Skin epidermis (tissue), 12 donors: ENCODE measurements around the gene RTEL1.

Experiments used
- H3K27ac ChIP-seq, 21 experiments: fragments of 200-600 bp; sonication (generic) in 11 of 21; one replicate each; pipeline ENCODE4 v1.5.0; 2020; ENCODE audit warnings: mild to moderate bottlenecking in 3 of 21, inconsistent platforms in 2 of 21, moderate library complexity in 2 of 21
- H3K4me3 ChIP-seq, 7 experiments: fragments of 200-600 bp; sonication (generic) in 2 of 7; one replicate each; pipeline ENCODE4 v1.5.0; 2020; ENCODE audit warnings: inconsistent platforms in 2 of 7, mild to moderate bottlenecking in 2 of 7, moderate library complexity in 1 of 7

The RTEL1 gene

DNA sequence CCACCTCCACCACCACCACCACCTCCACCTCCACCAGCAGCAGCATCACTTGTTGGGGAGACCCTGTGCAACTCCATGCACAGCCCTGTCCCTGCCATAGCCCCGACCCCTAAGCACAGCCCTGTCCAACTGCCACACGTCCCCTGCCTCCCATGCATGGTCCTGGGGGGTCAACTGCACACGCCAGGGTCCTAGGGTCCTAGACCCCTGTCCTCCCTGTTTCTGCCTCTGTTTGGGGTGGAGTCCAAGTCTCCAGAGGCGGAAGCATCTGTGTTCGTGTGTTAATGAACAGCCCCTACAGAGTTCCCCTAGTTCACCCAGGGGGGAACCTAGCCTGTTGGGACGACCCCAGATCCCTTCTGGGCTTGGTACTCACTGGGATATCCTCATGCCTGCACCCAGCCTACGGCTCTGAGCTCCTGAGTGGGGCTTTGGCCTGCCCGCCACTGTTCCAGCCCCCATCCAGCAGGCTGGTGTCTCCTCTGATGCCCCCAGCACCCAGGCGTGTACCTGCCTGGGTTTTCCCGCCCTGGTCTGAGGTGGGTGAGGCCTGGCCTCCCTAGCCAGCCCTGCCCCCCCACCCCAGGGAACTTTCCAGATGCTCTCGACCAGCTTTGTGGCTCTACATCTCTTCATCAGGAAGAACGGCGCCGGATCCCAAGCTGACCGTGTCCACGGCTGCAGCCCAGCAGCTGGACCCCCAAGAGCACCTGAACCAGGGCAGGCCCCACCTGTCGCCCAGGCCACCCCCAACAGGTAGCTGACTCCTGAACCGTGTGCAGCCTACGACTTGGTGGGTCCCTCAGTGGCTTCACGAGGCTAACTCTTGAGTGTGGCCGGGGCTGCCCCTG is 35.8 kb downstream of the RTEL1 start:
- Histone ChIP-seq H3K27ac (peak overlapping the region in 1 of 21 experiments; percentile 91), H3K4me3 (no peak overlapping the region)

DNA sequence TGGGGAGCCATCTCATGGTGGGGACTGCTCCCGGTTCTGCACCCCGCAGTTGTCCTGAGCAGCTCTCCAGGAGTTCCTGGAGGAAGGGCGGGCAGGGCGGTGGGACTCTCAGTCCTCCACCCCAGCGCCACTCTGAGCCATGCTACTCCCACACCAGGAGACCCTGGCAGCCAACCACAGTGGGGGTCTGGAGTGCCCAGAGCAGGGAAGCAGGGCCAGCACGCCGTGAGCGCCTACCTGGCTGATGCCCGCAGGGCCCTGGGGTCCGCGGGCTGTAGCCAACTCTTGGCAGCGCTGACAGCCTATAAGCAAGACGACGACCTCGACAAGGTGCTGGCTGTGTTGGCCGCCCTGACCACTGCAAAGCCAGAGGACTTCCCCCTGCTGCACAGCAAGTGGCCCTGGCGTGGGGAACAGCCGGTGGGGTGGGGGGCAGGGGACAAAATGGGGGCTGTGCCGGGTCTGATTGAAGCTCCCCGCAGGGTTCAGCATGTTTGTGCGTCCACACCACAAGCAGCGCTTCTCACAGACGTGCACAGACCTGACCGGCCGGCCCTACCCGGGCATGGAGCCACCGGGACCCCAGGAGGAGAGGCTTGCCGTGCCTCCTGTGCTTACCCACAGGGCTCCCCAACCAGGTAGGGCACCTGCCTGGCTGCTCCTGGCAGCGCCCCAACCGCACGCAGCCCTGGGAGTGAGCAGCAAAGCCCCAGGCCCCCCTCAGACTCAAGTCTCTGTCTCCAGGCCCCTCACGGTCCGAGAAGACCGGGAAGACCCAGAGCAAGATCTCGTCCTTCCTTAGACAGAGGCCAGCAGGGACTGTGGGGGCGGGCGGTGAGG is 36.7 kb downstream of the RTEL1 start:
- peak overlapping the region in 8 of 21 experiments; percentile 9 to 96 (median 88) for H3K27ac ChIP-seq

GRCh38 chr20:63695424-63696305 is 37.6 kb downstream of the RTEL1 start:
- H3K27ac ChIP-seq: peak overlapping the region in 13 of 21 experiments; percentile 9 to 96 (median 87)
- H3K4me3 ChIP-seq: no peak overlapping the region

More for the DNA sequence above, 36.7 kb downstream of the RTEL1 start:
- H3K4me3 ChIP-seq: no peak overlapping the region

GRCh38 chr20:63696306-63696627 is 38.2 kb downstream of the RTEL1 start:
- Histone ChIP-seq H3K27ac (peak overlapping the region in 18 of 21 experiments; percentile 31 to 96 (median 82)), H3K4me3 (peak overlapping the region in 6 of 7 experiments; percentile 14 to 47 (median 36))

DNA sequence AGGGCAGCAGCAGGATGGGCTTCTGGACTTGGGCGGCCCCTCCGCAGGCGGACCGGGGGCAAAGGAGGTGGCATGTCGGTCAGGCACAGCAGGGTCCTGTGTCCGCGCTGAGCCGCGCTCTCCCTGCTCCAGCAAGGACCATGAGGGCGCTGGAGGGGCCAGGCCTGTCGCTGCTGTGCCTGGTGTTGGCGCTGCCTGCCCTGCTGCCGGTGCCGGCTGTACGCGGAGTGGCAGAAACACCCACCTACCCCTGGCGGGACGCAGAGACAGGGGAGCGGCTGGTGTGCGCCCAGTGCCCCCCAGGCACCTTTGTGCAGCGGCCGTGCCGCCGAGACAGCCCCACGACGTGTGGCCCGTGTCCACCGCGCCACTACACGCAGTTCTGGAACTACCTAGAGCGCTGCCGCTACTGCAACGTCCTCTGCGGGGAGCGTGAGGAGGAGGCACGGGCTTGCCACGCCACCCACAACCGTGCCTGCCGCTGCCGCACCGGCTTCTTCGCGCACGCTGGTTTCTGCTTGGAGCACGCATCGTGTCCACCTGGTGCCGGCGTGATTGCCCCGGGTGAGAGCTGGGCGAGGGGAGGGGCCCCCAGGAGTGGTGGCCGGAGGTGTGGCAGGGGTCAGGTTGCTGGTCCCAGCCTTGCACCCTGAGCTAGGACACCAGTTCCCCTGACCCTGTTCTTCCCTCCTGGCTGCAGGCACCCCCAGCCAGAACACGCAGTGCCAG is 38.7 kb downstream of the RTEL1 start, which contains the start of gene TNFRSF6B:
TNFRSF6B (plus strand) TSS at position 25 of the 729 bp plus-strand sequence; CDS start at position 141, 116 bp downstream.
- H3K27ac ChIP-seq: peak within 1 kb of the TSS in 20 of 21 experiments; percentile 2 to 96 (median 79)
- peak within 1 kb of the TSS; percentile 14 to 47 (median 31) for H3K4me3 ChIP-seq

DNA sequence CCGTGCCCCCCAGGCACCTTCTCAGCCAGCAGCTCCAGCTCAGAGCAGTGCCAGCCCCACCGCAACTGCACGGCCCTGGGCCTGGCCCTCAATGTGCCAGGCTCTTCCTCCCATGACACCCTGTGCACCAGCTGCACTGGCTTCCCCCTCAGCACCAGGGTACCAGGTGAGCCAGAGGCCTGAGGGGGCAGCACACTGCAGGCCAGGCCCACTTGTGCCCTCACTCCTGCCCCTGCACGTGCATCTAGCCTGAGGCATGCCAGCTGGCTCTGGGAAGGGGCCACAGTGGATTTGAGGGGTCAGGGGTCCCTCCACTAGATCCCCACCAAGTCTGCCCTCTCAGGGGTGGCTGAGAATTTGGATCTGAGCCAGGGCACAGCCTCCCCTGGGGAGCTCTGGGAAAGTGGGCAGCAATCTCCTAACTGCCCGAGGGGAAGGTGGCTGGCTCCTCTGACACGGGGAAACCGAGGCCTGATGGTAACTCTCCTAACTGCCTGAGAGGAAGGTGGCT is 39.3 kb downstream of the RTEL1 start:
- peak overlapping the region in 18 of 21 experiments; percentile 2 to 96 (median 82) for H3K27ac ChIP-seq
- peak overlapping the region; percentile 14 to 47 (median 31) for H3K4me3 ChIP-seq

GRCh38 chr20:63697868-63698545 is 39.9 kb downstream of the RTEL1 start:
- Histone ChIP-seq H3K27ac (peak overlapping the region in 19 of 21 experiments; percentile 54 to 96 (median 87)), H3K4me3 (peak overlapping the region in 4 of 7 experiments; percentile 5 to 47 (median 31))

- peak overlapping the region in 20 of 21 experiments; percentile 26 to 96 (median 86) for H3K27ac ChIP-seq
- peak overlapping the region in 3 of 7 experiments; percentile 17 to 47 (median 45) for H3K4me3 ChIP-seq
Measured at GRCh38 chr20:63698739-63699465, 40.8 kb downstream of the RTEL1 start.

DNA sequence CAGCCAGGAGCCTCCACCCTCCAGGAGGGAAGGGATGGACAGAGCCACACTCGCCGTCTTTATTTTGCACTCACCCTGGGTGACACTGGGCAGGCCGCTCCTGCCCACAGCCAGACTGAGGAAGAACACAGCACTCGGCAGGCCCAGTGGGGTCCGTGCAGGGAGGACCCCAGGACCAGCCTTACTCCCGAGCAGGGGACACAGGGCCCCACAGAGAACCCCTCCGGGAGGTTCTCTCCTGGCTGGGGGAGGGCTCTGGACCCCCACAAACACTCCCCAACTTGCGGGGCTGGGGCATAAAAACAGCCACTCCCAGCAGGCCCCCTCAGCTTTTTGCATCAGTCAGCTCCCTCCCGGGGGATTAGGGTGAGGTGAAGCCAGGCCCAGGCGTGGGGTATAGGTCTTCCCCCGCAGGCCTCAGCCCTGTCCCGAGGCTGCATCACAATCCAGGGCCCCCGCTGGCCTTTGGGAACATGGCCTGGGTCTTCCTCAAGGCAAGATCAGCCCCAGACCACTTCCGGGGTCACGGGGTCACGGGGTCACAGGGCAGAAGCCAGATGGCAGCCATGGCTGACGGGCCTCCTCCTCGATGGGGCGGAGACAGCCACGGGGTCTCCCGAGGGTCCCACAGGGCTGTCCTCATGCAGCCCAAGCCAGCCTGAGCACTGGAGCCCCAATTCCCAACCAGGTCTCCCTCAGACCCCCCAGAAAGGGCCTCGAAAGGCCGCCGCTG is 41.5 kb downstream of the RTEL1 start:
- H3K27ac ChIP-seq: peak overlapping the region in 20 of 21 experiments; percentile 26 to 96 (median 86)
- no peak overlapping the region for H3K4me3 ChIP-seq

DNA sequence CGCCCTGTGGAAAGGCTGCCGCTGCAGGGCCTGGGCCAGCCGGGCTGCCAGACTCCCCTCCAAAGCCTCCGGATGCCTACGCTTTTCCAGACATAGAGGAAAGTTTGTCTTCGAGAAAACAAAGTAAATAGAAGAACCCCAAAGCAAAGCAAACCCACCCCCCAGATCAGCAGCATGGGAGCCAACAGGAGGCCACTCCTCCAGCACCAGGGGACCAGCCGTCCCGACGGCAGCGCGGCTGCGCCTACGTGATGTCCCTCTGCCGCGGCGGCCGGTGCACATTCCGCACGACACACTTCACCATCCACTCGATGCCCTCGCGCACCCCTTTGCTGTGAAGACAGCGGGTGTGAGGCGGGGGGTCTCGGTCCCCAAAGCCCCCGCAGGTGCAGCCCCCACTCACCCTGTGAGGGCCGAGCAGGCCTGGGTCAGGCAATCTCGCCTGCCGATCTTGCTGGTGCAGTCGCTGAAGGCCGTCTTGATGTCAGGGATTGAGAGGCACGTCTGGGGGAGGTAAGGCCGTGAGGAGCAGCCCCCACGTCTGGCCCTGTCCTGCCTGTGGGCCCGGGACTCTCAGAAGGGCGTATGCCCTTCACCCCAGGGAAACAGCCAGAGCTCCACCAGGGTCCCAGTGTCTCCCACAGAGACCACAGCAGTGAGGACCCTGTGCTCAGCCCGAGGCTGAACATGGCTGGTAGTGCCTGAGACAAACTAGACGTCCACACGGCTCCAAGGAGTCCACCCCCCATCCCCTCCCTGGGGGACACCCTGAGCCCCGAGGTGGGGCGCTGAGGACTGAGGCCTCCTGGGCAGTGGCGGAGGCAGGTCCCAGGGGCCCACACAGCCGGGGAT is 42.3 kb downstream of the RTEL1 start:
- H3K4me3 ChIP-seq: no peak overlapping the region
- H3K27ac ChIP-seq: peak overlapping the region in 20 of 21 experiments; percentile 26 to 96 (median 86)

GRCh38 chr20:63701051-63701328 is 42.9 kb downstream of the RTEL1 start:
- Histone ChIP-seq H3K4me3 (no peak overlapping the region), H3K27ac (peak overlapping the region in 10 of 21 experiments; percentile 6 to 96 (median 84))

DNA sequence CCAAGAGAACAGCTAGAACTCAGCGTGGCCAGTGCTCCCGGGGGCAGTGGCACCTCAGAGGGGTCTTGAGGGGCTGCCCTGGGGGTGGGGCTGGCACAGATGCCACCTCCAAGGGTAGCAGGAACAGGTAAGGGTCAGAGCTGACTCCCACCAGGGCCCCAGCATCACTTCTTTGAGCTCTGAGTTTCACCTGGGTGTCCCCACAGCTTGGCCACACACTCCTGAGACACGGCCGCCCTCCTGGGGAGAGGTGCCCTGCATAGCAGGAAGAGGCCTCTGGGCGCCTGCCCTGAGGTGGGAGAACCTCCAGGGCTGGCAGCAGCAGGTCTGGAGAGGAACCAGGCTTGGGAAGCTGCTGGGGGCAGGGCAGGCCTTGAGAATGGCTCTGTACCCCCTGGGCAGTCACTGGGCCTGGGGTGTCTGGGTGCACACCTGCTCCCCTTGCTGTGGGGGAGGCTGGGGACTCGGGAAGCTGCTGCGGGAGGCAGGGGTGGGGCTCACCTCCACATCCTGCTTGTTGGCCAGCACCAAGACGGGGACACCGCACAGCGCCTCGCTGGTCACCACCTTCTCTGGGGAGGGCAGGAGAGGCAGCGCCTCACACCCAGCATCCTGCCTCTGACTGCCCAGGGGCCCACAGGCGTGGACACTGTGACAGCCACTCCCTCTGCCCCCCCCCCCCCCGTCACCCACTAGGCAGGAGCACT is 43.4 kb downstream of the RTEL1 start:
- Histone ChIP-seq H3K27ac (peak overlapping the region in 10 of 21 experiments; percentile 6 to 96 (median 84)), H3K4me3 (no peak overlapping the region)

GRCh38 chr20:63702036-63702665 is 44.0 kb downstream of the RTEL1 start:
- Histone ChIP-seq H3K27ac (peak overlapping the region in 2 of 21 experiments; percentile 24 to 96), H3K4me3 (no peak overlapping the region)

GRCh38 chr20:63702751-63703470 is 44.8 kb downstream of the RTEL1 start:
- peak overlapping the region in 1 of 21 experiments; percentile 20 for H3K27ac ChIP-seq
- no peak overlapping the region for H3K4me3 ChIP-seq
